ENCODE results near the gene NT5M.

Gene NT5M

DNA sequence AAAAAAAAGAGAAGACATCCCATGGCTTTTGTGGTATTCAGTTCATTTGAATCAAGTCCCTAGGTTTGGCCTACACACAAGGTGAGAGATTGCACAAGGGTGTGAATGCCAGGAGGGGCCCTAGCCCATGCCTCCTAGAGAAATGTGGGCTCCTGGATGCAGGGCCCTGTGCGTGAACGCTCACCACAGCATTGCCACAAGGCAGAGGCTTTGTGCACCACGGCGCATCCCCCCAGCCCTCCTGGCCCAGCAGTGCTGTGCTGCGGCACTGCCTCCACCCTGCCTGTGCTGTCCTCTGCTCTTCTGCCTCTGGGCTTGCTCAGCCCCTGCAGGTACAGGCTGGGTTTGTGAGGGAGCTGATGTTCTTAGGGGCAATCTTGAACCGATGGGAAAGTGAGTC, 92.7 kb downstream of the NT5M start:
- no peak for DNase-seq (ENCODE audit: low spot score)
